DND-41 (cell line): ENCODE results near the gene IGF2BP2.
"Not testable (repeated sequence)": the region's sequence is repeated elsewhere in the genome, so short reads cannot be mapped to it uniquely, and the experiment has no call there.

Experiments used
- ATAC-seq: fragments of 200-7000 bp; cut with Tn5 transposase; 3 replicates; pipeline ENCODE4 v1.9.1; 2021; ENCODE audit warnings: low read depth; ENCODE audit not compliant: insufficient read depth
- DNase-seq: peaks from one replicate; pipeline ENCODE4 v3.0.0-alpha.2; 2020
- H2AFZ ChIP-seq: 2 replicates; pipeline ENCODE4 v1.6.0; 2012; ENCODE audit warnings: low read depth, low read length
- H3K27ac ChIP-seq: 2 replicates; pipeline ENCODE4 v1.5.1; 2012; ENCODE audit warnings: low read length, inconsistent platforms
- H3K27me3 ChIP-seq: fragments of 200-600 bp; sonication (generic); 2 replicates; pipeline ENCODE4 v1.6.0; 2012; ENCODE audit warnings: low read length, mild to moderate bottlenecking, inconsistent platforms; ENCODE audit not compliant: insufficient read depth, poor library complexity
- H3K36me3 ChIP-seq: 2 replicates; pipeline ENCODE4 v1.5.1; 2012; ENCODE audit warnings: low read length, inconsistent platforms; ENCODE audit not compliant: insufficient read depth
- H3K4me1 ChIP-seq: 2 replicates; pipeline ENCODE4 v1.5.1; 2012; ENCODE audit warnings: mild to moderate bottlenecking, low read length; ENCODE audit not compliant: insufficient read depth
- H3K4me2 ChIP-seq: 2 replicates; pipeline ENCODE4 v1.6.0; 2012; ENCODE audit warnings: mild to moderate bottlenecking, moderate library complexity, low read length, inconsistent platforms; ENCODE audit not compliant: insufficient read depth
- H3K4me3 ChIP-seq, 2 experiments: fragments of 200-600 bp in 1 of 2; shearing (Covaris generic) in 1 of 2; 2 replicates each; pipeline ENCODE4 v1.5.1; 2012 to 2016; ENCODE audit warnings: inconsistent platforms in 2 of 2, low read length in 2 of 2, mild to moderate bottlenecking in 2 of 2, low read depth in 1 of 2, moderate library complexity in 1 of 2
- H3K79me2 ChIP-seq: 2 replicates; pipeline ENCODE4 v1.6.0; 2012; ENCODE audit warnings: low read length, inconsistent platforms; ENCODE audit not compliant: insufficient read depth
- H3K9ac ChIP-seq: 2 replicates; pipeline ENCODE4 v1.6.0; 2012; ENCODE audit warnings: low read depth, mild to moderate bottlenecking, inconsistent platforms, low read length, moderate library complexity
- H3K9me3 ChIP-seq: 2 replicates; pipeline ENCODE4 v1.5.1; 2012; ENCODE audit warnings: low read length, moderate library complexity, mild to moderate bottlenecking, inconsistent platforms; ENCODE audit not compliant: insufficient read depth, severe bottlenecking
- H4K20me1 ChIP-seq: 2 replicates; pipeline ENCODE4 v1.6.0; 2012; ENCODE audit warnings: low read length; ENCODE audit not compliant: insufficient read depth
- CTCF ChIP-seq: IDR thresholded peaks from 2 replicates; pipeline ENCODE4 v1.5.1; 2012; ENCODE audit warnings: borderline replicate concordance, low read length, moderate library complexity, mild to moderate bottlenecking; ENCODE audit not compliant: poor library complexity, severe bottlenecking; ENCODE audit errors: extremely low read depth
- EZH2 ChIP-seq: IDR thresholded peaks from 3 replicates; pipeline ENCODE4 v1.6.1; 2012; ENCODE audit warnings: borderline replicate concordance, low read depth, mild to moderate bottlenecking, moderate library complexity, low read length, inconsistent platforms; ENCODE audit not compliant: severe bottlenecking

The IGF2BP2 gene

GRCh38 chr3:185661772-185662171 is 163.1 kb downstream of the IGF2BP2 start:
- Histone ChIP-seq H3K9ac (no peak overlapping the region), H3K79me2 (no peaks in the 10 kb centered on the region), H3K27ac (no peak overlapping the region), H2AFZ (no peak overlapping the region), H3K9me3 (no peaks in the 10 kb centered on the region), H3K4me2 (no peak overlapping the region), H3K27me3 (peaks cover 22% of the 10 kb centered on the region), H3K36me3 (no peaks in the 10 kb centered on the region), H3K4me1 (peaks cover 5% of the 10 kb centered on the region), H4K20me1 (0 out of 2 replicates have a peak, but pooled peaks cover 8% of the 10 kb centered on the region), H3K4me3 (no peak overlapping the region)
- no peak for TF ChIP-seq EZH2
- no peak for TF ChIP-seq CTCF
- DNase-seq (no peak), ATAC-seq (no peak)

- H3K4me2 ChIP-seq, H3K4me1 ChIP-seq, H2AFZ ChIP-seq, H3K79me2 ChIP-seq, DNase-seq, H3K9ac ChIP-seq, H3K9me3 ChIP-seq, ATAC-seq, H3K27ac ChIP-seq, H3K4me3 ChIP-seq, H4K20me1 ChIP-seq, H3K36me3 ChIP-seq: not testable (repeated sequence)
- peaks cover 22% of the 10 kb centered on the region for H3K27me3 ChIP-seq
Measured at GRCh38 chr3:185661296-185661695, 163.5 kb downstream of the IGF2BP2 start.

GRCh38 chr3:185659942-185660921 is 164.6 kb downstream of the IGF2BP2 start:
- Histone ChIP-seq H3K79me2 (no peaks in the 10 kb centered on the region), H3K9me3 (no peaks in the 10 kb centered on the region), H3K4me1 (peaks cover 5% of the 10 kb centered on the region), H3K4me3 (no peak overlapping the region), H3K9ac (no peak overlapping the region), H3K27ac (no peak overlapping the region), H3K27me3 (peaks cover 22% of the 10 kb centered on the region), H3K4me2 (no peak overlapping the region), H3K36me3 (no peaks in the 10 kb centered on the region), H2AFZ (peak overlapping the region; percentile 57; the same call in 1 of the 2 replicates), H4K20me1 (0 out of 2 replicates have a peak, but pooled peaks cover 8% of the 10 kb centered on the region)
- TF ChIP-seq CTCF, result peak; percentile 97
- no peak for TF ChIP-seq EZH2
- peak; percentile 95 for ATAC-seq
- DNase-seq, result peak; percentile 74

GRCh38 chr3:185658943-185659342 is 165.9 kb downstream of the IGF2BP2 start:
- Histone ChIP-seq H3K4me1 (peaks cover 5% of the 10 kb centered on the region), H3K27ac (no peak overlapping the region), H3K4me3 (no peak overlapping the region), H3K9me3 (no peaks in the 10 kb centered on the region), H3K27me3 (peaks cover 16% of the 10 kb centered on the region), H3K4me2 (no peak overlapping the region), H3K79me2 (no peaks in the 10 kb centered on the region), H4K20me1 (0 out of 2 replicates have a peak, but pooled peaks cover 8% of the 10 kb centered on the region), H3K36me3 (no peaks in the 10 kb centered on the region), H3K9ac (no peak overlapping the region), H2AFZ (no peak overlapping the region)
- TF ChIP-seq EZH2 (no peak), CTCF (no peak)
- DNase-seq (no peak), ATAC-seq (no peak)
